Stromal cell of bone marrow (primary cell): Measurements from ENCODE around the gene BCO2.

ENCODE experiments used
- DNase-seq: peaks from one replicate; pipeline ENCODE4 v3.0.0-alpha.2; 2012; ENCODE audit warnings: low read depth

BCO2 gene

GRCh38 chr11:112216561-112217105 lies 41.3 kb downstream of the BCO2 start:
- no peak for DNase-seq

DNA sequence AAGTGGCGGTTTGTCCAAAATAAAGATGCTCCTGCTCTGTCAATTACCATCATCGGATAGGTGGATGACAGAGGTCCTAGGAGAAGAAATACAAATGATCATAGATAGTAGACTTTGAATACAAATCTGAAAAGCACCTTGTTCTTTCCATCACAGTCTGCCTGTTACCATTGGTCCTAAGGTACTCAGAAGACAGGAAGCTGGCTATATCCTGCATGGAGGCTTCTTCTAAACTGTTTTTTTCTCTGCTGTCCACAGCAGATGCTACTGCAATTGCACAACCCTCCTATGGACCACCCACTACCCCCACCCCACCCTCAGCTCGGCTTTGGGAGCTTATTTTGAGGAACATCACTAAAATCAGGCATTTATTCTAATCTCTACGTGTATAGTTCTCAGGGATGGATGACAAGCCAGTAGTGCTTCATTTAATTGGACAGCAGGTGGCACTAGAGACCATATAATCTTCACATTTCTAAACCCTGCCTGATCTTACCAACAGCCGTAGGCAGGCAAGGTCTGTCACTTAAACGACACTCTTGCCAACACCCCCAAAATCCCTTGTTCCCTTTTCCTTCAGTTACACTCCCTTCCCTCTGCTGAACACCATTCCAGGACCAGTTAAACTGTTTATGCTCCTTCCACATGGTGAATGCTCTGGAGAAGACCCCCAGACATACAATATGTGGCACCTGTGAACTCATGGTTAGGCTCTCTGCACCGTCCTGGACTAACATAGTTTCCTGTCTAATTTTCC lies 44.3 kb downstream of the BCO2 start:
- peak; percentile 57 for DNase-seq

GRCh38 chr11:112221274-112221835 lies 46.0 kb downstream of the BCO2 start:
- no peak for DNase-seq

DNA sequence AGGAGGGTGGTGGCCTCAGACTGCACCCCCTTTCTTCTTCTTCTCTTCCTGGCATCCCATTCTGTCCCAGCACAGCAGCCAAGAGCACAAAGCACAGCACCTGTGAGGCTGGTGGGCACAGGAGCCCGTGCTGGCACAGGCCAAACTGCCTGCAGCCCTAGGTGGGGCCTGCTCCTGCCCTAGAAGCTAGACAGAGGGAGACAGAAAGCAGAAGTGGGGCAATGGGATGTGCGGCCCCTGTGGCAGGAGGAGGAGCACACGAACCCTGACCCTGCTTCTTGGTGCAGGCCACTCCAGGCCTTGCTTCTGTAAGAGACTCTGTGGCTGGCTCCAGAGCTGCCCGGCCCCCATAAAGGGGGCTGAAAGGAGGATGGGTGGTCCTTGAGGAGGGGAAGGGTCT lies 47.0 kb downstream of the BCO2 start:
- no peak for DNase-seq

DNA sequence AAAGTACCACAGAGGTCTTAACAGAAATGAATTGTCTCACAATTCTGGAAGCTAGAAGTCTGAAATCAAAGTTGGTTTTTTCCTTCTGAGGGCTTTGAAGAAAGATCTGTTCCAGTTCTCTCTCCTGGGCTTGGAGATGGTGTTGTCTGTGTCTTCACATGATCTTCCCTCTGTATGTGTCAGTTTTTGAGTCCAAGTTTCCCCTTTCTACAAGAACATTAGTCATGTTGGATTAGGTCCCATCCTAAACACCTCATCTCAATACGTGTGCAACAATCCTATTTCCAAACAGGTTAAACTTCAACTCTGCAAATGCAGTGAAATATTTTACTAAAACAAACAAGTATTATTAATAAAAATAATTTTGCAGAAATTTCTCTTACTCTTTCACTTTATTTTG lies 47.8 kb downstream of the BCO2 start:
- no peak for DNase-seq

GRCh38 chr11:112223754-112224532 lies 48.6 kb downstream of the BCO2 start:
- DNase-seq = no peak

GRCh38 chr11:112225753-112226061 lies 50.4 kb downstream of the BCO2 start:
- DNase-seq = peak; percentile 55

GRCh38 chr11:112226062-112226830 lies 50.9 kb downstream of the BCO2 start, which contains the start of gene PTS:
PTS (plus strand) TSS chr11:112226428; CDS start chr11:112226444, 16 bp downstream.
- peak; percentile 81 for DNase-seq

GRCh38 chr11:112226831-112227401 lies 51.6 kb downstream of the BCO2 start:
- no peak for DNase-seq

DNA sequence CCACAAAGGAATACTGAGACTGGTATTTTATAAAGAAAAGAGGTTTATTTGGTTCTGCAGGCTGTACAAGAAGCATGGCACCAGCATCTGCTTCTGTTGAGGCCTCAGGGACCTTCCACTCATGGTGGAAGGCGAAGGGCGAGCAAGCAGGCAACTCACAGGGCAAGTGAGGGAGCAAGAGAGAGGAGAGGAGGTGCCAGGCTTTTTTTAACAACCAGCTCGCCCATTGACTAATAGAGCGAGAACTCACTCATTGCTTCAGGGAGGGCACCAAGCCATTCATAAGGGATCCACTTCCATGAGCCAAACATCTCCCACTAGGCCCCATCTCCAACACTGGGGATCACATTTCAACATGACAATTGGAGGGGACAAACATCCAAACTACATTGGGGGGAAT lies 52.2 kb downstream of the BCO2 start:
- DNase-seq = no peak

GRCh38 chr11:112228706-112229105 lies 53.4 kb downstream of the BCO2 start:
- no peak for DNase-seq

- DNase-seq = no peak
Observed at GRCh38 chr11:112229159-112229558, 53.8 kb downstream of the BCO2 start.

- peak; percentile 60 for DNase-seq
Observed at GRCh38 chr11:112229746-112230433, 54.6 kb downstream of the BCO2 start.

DNA sequence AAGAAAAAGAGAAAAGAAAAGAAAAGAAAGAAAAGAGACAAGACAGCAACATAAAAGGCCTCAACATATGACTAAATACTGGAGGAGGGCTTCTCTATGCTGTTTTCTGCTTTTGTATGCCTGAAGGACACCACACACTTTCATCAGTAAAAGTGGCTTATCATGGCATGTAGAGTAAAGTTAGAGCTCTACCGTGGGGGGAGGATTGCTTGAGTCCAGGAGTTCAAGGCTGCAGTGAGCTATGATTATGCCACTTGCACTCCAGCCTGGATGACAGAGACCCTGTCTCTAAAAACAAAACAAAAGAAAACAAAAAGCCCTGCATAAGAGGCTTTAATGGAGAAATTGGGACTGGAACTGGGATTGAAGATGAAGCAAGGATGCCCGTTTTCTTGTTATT lies 56.6 kb downstream of the BCO2 start:
- no peak for DNase-seq

GRCh38 chr11:112235750-112236390 lies 60.6 kb downstream of the BCO2 start:
- no peak for DNase-seq

DNA sequence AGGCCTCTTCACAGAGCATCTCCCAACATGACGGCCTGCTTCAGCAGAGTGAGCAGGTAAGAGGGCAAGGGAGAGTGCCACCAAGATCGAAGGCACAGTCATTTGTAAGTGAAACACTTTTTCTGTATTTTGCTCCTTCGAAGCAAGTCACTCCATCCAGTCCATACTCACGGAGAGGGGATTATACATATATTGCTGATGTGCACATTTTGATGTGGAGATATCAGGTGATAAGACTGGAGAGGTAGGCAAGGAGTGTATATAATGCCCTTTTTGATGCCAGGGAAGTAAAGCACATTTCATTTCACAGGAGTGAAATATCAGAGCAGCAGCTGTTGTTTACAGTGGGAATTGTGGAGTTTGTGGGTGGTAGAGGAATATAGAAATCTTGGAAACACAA lies 62.1 kb downstream of the BCO2 start:
- DNase-seq = no peak

DNA sequence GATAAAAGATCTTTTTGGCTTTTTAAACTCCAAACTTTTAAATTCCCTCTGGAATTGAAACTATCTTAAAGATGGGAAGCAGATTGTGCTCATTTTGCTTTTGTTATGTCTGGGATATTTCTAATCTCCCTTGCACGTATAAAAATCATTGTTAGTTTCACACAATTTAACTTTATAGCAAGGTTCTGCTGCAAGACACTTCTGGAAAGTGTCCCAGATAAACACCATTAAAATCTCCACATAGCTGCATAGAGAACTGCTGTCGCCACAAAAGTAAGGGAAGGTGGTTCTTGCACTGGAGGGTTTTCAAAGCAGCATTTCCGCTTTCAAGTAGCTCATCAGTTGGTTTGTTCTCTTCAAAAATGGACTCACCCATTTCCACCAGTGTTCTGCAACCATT lies 62.7 kb downstream of the BCO2 start:
- DNase-seq = no peak

DNA sequence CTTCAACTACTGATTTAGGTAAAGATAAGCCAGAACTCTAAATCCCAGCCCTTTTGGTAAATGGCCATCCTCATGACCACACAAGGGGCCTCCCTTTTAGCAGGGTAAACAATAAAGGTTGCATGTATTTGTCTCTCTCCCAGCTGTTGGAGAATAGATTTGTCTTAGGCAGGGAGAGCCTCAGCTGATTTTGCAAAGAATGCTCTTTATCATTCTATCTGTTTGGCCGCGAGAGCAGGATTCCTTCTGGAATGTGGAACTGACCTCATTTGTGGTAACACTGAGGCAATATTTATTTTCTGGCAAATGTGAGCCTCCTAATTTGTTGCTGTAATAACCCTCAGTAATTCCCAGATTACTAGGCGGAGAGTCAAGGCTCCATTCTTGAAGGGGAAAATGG lies 66.2 kb downstream of the BCO2 start:
- peak; percentile 42 for DNase-seq

DNA sequence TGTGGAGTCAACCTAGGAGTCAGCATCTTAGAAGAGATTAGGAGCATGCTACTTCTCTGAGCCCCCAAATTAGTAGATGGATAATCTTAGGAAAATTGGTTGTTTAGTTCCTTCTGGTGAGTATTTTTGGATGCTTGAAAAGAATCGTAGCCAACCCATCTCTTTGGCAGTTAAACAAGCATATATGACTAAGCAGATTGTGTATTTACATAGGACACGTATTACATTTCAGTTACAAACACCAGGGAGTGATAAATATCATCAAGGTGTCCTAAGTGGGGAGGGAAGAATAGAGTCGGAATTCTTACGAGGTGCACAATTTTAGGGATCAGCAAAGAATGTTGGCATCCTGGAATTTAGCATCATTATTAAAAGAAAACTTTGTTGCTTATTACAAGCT lies 71.9 kb downstream of the BCO2 start:
- DNase-seq = no peak

DNA sequence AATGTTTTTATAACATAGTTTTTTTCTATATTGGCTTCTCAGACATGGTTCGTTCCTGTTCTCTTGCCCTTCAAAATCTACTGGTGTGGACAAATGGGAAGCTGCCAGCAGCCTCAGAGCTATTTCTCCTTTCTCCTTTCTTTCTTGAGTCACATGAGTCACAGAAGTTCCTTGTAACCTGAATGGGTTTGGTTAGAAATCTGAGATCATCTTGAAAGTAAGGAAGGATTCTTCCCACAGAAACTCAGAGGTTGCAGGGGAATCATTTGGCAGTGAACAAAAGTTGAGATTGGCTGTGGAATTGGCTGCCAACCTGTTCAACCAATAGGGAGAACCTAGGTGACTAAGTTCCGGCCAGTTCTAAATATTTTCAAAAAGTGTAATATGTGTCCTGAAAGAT lies 72.9 kb downstream of the BCO2 start:
- DNase-seq = no peak
